ENCODE measurements around the gene SNX33. TPM values are rescaled to one million over a fixed set of nuclear protein-coding genes. Genes with fewer than 3 reads are reported as not detected.

The SNX33 gene
- total and polyA plus RNA-seq, 11 donors = 7.7 to 20.9 (median 11.3) TPM

- TF ChIP-seq, protein P1, sequence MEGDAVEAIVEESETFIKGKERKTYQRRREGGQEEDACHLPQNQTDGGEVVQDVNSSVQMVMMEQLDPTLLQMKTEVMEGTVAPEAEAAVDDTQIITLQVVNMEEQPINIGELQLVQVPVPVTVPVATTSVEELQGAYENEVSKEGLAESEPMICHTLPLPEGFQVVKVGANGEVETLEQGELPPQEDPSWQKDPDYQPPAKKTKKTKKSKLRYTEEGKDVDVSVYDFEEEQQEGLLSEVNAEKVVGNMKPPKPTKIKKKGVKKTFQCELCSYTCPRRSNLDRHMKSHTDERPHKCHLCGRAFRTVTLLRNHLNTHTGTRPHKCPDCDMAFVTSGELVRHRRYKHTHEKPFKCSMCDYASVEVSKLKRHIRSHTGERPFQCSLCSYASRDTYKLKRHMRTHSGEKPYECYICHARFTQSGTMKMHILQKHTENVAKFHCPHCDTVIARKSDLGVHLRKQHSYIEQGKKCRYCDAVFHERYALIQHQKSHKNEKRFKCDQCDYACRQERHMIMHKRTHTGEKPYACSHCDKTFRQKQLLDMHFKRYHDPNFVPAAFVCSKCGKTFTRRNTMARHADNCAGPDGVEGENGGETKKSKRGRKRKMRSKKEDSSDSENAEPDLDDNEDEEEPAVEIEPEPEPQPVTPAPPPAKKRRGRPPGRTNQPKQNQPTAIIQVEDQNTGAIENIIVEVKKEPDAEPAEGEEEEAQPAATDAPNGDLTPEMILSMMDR (IDR thresholded peaks at IDR 0.05) = no peak
- no peak for TF ChIP-seq POLR2A (IDR thresholded peaks at IDR 0.05)
- Histone ChIP-seq H3K4me1 (peaks cover 0 to 29% (median 19%) of the 10 kb centered on the region in 12 donors), H3K36me3 (peaks cover 0 to 54% (median 47%) of the 10 kb centered on the region in 9 donors), H3K9me3 (no peaks in the 10 kb centered on the region), H3K27me3 (no peaks in the 10 kb centered on the region), H3K4me3 (peak overlapping the region in 9 of 12 donors; percentile 2 to 42 (median 22)), H3K27ac (peak overlapping the region; percentile 35 to 85 (median 71))
- ATAC-seq = peak; percentile 58 to 70 (median 60)
- whole genome bisulfite sequencing, 4 donors = 42 to 48% (median 45%) methylated on average over 4 of the region's 4 CpGs
- intact Hi-C loops (cut with DNase I) = loop anchor here in 4 of 10 donors (5.0 to 10.0 kb wide), 5 partner anchors 38 to 253 kb away; partner anchors contain the start of genes MAN2C1 (in 2 of the 4), PTPN9 (in 1 of the 4) and SIN3A (in 1 of the 4)
- peak in 4 of 5 donors; percentile 52 to 62 (median 57) for DNase-seq
Observed at GRCh38 chr15:75620058-75620820, 27.5 kb upstream of the SNX33 start.

GRCh38 chr15:75620841-75621391 lies 26.8 kb upstream of the SNX33 start:
- H3K36me3 ChIP-seq = peaks cover 0 to 47% (median 42%) of the 10 kb centered on the region in 9 donors
- intact Hi-C loops (cut with DNase I) = loop anchor here in 4 of 10 donors (5.0 to 10.0 kb wide), 5 partner anchors 39 to 254 kb away; partner anchors contain the start of genes MAN2C1 (in 2 of the 4), PTPN9 (in 1 of the 4) and SIN3A (in 1 of the 4)
- H3K9me3 ChIP-seq = no peaks in the 10 kb centered on the region
- 44 to 62% (median 54%) methylated on average over 7 of the region's 7 CpGs for WGBS, 4 donors
- no peaks in the 10 kb centered on the region for H3K27me3 ChIP-seq
- no peak for TF ChIP-seq POLR2A (IDR thresholded peaks at IDR 0.05)
- TF ChIP-seq, protein P1 (IDR thresholded peaks at IDR 0.05) = peak in 8 of 12 donors; percentile 13 to 46 (median 22)
- DNase-seq (peak; percentile 74 to 84 (median 83)), ATAC-seq (peak; percentile 65 to 76 (median 76))
- H3K4me3 ChIP-seq = peak overlapping the region in 9 of 12 donors; percentile 2 to 42 (median 22)
- peak overlapping the region; percentile 35 to 85 (median 71) for H3K27ac ChIP-seq
- H3K4me1 ChIP-seq = peaks cover 0 to 30% (median 19%) of the 10 kb centered on the region in 12 donors

DNA sequence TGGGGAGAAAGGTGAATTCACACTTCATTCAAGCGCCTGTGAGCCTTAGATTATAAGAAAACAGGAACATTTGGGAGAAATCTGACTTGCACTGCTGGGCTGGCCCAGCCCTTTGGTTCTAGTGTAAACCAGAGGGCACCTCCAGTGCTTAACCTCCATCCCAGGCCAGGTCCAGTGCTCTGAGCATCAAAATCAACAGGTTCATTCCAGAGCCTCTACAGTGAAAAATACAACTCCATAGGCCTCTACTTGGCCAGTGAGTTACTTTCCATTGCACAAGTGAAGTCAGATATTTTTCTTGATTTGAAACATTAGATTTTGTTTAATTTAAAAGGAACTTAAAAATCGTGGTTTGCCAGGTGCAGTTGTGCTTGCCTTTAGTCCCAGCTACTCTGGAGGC lies 25.2 kb upstream of the SNX33 start:
- Histone ChIP-seq H3K4me3 (no peak overlapping the region), H3K4me1 (peaks cover 0 to 39% (median 21%) of the 10 kb centered on the region in 12 donors), H3K9me3 (no peaks in the 10 kb centered on the region), H3K27ac (peak overlapping the region in 1 of 12 donors; percentile 85), H3K36me3 (peaks cover 0 to 32% (median 26%) of the 10 kb centered on the region in 9 donors), H3K27me3 (no peaks in the 10 kb centered on the region)
- no peak for TF ChIP-seq POLR2A (IDR thresholded peaks at IDR 0.05)
- TF ChIP-seq, protein P1 (IDR thresholded peaks at IDR 0.05) = no peak
- ATAC-seq (no peak), DNase-seq (no peak)
- intact Hi-C loops (cut with DNase I) = loop anchor here in 4 of 10 donors (5.0 to 10.0 kb wide), 5 partner anchors 40 to 255 kb away; partner anchors contain the start of genes MAN2C1 (in 2 of the 4), PTPN9 (in 1 of the 4) and SIN3A (in 1 of the 4)
- 82 to 93% (median 88%) methylated on average over 2 of the region's 2 CpGs for WGBS, 4 donors

Data from heart left ventricle (tissue), 16 donors.